Dermis lymphatic vessel endothelial cell (primary cell): Measurements from ENCODE around the gene BTNL8. TPM values are rescaled to one million over a fixed set of nuclear protein-coding genes. Genes with fewer than 3 reads are reported as not detected.

Source experiments
- total RNA-seq: library from RNA; depleted of rRNA; stranded (reverse); fragments of >200 nt; gene quantifications from 2 replicates; pipeline ENCODE4 v1.2.1, GENCODE V29; 2014

BTNL8 gene, protein sequence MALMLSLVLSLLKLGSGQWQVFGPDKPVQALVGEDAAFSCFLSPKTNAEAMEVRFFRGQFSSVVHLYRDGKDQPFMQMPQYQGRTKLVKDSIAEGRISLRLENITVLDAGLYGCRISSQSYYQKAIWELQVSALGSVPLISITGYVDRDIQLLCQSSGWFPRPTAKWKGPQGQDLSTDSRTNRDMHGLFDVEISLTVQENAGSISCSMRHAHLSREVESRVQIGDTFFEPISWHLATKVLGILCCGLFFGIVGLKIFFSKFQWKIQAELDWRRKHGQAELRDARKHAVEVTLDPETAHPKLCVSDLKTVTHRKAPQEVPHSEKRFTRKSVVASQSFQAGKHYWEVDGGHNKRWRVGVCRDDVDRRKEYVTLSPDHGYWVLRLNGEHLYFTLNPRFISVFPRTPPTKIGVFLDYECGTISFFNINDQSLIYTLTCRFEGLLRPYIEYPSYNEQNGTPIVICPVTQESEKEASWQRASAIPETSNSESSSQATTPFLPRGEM
- total RNA-seq: 0.09 and 0.22 TPM in 2 replicates

DNA sequence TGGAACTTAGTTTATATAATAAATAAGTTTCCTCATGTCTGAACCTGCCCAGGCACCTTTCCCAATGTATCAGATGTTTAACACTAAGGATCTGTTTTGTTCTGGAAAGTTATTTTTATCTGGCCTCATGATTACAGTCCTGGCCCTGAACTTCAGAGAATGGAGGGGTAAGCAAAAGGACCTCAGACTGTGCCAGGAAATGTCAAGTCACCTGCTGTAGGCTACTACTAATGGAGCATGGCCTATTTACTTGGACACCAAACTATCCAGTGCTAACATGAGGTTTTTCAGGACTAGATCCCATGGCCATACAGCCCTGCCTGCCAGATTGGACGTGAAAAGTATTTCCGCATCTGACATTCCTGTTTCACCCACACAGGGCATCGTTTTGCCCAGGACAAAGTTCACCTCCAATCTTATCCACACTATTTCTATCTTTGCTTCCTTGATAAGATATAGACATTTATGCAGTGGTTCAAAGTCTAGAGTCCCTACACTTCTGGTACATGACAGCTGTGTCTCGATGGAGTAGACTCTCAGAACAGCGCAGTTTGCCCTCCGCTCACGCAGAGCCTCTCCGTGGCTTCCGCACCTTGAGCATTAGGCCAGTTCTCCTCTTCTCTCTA lies at the start of gene BTNL8:
Gene BTNL8 (plus strand): TSS at position 539 of the 626 bp plus-strand sequence. CDS start 152 bp downstream, outside the sequence.

DNA sequence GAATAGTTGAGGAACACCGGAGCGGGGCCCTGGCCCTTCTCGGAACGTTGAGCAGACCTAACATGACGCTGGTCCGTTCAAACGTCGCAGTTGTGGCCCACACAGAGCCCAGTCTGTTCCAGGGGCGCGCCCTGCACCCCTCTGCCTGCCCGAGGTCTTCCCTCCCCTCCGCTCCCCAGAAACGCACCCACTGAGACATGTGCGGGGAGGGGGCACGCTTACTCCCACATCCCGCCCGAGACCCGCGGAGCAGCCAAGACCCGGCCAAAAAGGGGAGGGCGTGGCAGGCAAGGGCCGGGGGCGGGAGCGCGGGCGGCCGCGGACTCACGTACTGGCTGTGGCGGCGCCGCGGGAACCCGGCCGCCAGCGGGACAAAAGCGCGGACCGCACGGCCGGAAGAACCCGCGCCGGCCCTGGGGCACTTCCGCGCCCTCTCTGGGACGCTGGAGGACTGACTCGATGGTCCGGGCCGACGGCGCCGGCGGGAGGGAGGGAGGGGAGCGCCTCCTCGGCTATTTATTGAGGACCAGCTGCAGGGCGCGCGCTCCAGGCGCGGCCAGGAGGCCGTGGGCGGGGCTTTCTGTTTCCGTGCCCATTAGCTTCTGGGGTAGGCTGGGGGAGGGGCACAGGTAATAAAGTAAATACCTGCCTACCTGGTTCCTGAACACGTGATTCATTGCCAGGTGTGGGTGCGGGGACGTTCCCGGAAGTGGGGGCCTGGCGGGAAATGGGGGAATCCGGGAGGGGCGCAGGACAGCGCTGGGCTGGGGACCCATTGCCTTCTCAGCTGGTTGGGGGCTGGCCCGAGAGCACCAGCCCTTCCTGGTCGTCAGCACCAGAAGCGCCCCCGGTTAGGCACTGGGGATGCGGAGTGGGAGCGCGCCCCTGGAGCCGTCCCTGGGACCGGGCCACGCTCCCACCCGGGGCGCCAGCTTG lies 37.8 kb upstream of the BTNL8 start, which contains the start of gene ZFP62:
Gene ZFP62 (minus strand): TSS at position 390 of the 936 bp plus-strand sequence. CDS start 57 bp downstream, at position 333.

DNA sequence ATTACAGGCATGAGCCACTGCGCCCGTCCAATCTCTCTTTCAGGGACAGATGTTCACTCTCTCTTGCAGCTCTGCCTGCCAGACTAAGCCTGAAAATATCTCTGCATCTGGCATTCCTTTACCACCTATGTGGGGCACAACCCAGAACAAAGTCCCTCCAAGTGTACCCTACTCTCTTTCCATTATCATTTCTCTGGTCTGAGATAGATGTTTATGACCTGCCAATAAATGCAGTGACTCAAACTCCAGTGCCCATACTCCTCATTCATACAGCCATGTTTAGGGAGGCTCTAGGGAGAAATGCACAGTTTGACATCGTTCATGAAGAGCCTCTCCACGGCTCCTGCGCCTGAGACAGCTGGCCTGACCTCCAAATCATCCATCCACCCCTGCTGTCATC lies 89.6 kb downstream of the BTNL8 start, which contains the start of gene BTNL3:
Gene BTNL3 (plus strand): TSS at position 255 of the 400 bp plus-strand sequence. CDS start 183 bp downstream, outside the sequence.

Other genes starting within 250 kb of the BTNL8 start
- 283 and 533 TPM in 2 replicates for gene FLT4, start 249.6 kb upstream of the BTNL8 start, total RNA-seq
- not detected in 2 replicates for gene OR2Y1, start 159.1 kb upstream of the BTNL8 start, total RNA-seq
- 91.9 and 105 TPM in 2 replicates for gene MGAT1, start 96.4 kb upstream of the BTNL8 start, total RNA-seq
- 13.5 and 24.4 TPM in 2 replicates for gene ZFP62, start 37.9 kb upstream of the BTNL8 start, total RNA-seq
- gene BTNL3, start 89.7 kb downstream of the BTNL8 start, total RNA-seq: under 0.01 TPM in 2 replicates
- 0.11 and 0.60 TPM in 2 replicates for gene BTNL9, start 141.1 kb downstream of the BTNL8 start, total RNA-seq
- gene OR2V1, start 232.0 kb downstream of the BTNL8 start, total RNA-seq: not detected in 2 replicates
- gene OR2V2, start 248.4 kb downstream of the BTNL8 start, total RNA-seq: 0.11 TPM in 1 of 2 replicates, not detected in the other